ENCODE measurements around the gene RAB28.

The RAB28 gene

GRCh38 chr4:13470379-13470778, 13.8 kb downstream of the RAB28 start:
- H3K4me3 ChIP-seq (ENCODE audit: low read depth, low read length) = no peak overlapping the region
- no peak for TF ChIP-seq MYC (IDR thresholded peaks at IDR 0.05; ENCODE audit: low read depth, low read length)
- no peak for TF ChIP-seq POLR2A (IDR thresholded peaks at IDR 0.05; ENCODE audit: extremely low read depth, insufficient read length)
- no peak for TF ChIP-seq MAX (IDR thresholded peaks at IDR 0.05; ENCODE audit: low read depth, low read length)
- TF ChIP-seq CTCF (IDR thresholded peaks at IDR 0.05; ENCODE audit: low read depth, low read length) = no peak
- DNase-seq (ENCODE audit: low read depth) = no peak

GRCh38 chr4:13464973-13465372, 19.2 kb downstream of the RAB28 start:
- H3K4me3 ChIP-seq (ENCODE audit: low read depth, low read length) = no peak overlapping the region
- TF ChIP-seq POLR2A (IDR thresholded peaks at IDR 0.05; ENCODE audit: extremely low read depth, insufficient read length) (no peak), MAX (IDR thresholded peaks at IDR 0.05; ENCODE audit: low read depth, low read length) (no peak), CTCF (IDR thresholded peaks at IDR 0.05; ENCODE audit: low read depth, low read length) (no peak), MYC (IDR thresholded peaks at IDR 0.05; ENCODE audit: low read depth, low read length) (no peak)
- no peak for DNase-seq (ENCODE audit: low read depth)

GRCh38 chr4:13464543-13464942, 19.6 kb downstream of the RAB28 start:
- H3K4me3 ChIP-seq (ENCODE audit: low read depth, low read length) = no peak overlapping the region
- DNase-seq (ENCODE audit: low read depth) = no peak
- TF ChIP-seq MYC (IDR thresholded peaks at IDR 0.05; ENCODE audit: low read depth, low read length) (no peak), CTCF (IDR thresholded peaks at IDR 0.05; ENCODE audit: low read depth, low read length) (no peak), MAX (IDR thresholded peaks at IDR 0.05; ENCODE audit: low read depth, low read length) (no peak), POLR2A (IDR thresholded peaks at IDR 0.05; ENCODE audit: extremely low read depth, insufficient read length) (no peak)

- TF ChIP-seq CTCF (IDR thresholded peaks at IDR 0.05; ENCODE audit: low read depth, low read length) (no peak), POLR2A (IDR thresholded peaks at IDR 0.05; ENCODE audit: extremely low read depth, insufficient read length) (no peak), MYC (IDR thresholded peaks at IDR 0.05; ENCODE audit: low read depth, low read length) (no peak), MAX (IDR thresholded peaks at IDR 0.05; ENCODE audit: low read depth, low read length) (no peak)
- no peak for DNase-seq (ENCODE audit: low read depth)
- H3K4me3 ChIP-seq (ENCODE audit: low read depth, low read length) = no peak overlapping the region
Measured at GRCh38 chr4:13461191-13461905, 22.8 kb downstream of the RAB28 start.

- no peak overlapping the region for H3K4me3 ChIP-seq (ENCODE audit: low read depth, low read length)
- TF ChIP-seq MYC (IDR thresholded peaks at IDR 0.05; ENCODE audit: low read depth, low read length) (no peak), POLR2A (IDR thresholded peaks at IDR 0.05; ENCODE audit: extremely low read depth, insufficient read length) (no peak), CTCF (IDR thresholded peaks at IDR 0.05; ENCODE audit: low read depth, low read length) (no peak), MAX (IDR thresholded peaks at IDR 0.05; ENCODE audit: low read depth, low read length) (no peak)
- DNase-seq (ENCODE audit: low read depth) = no peak
Measured at GRCh38 chr4:13455411-13455810, 28.7 kb downstream of the RAB28 start.
